Mesodermal cell (in vitro differentiated cells): Measurements from ENCODE around the gene TPMT.
"Not testable (repeated sequence)": the region's sequence is repeated elsewhere in the genome, so short reads cannot be mapped to it uniquely, and the experiment has no call there.

Experiments
- H3K27ac ChIP-seq: 2 replicates; pipeline ENCODE4 v1.7.0; 2013; ENCODE audit warnings: mild to moderate bottlenecking, low read depth, low read length, moderate library complexity; ENCODE audit not compliant: severe bottlenecking
- H3K36me3 ChIP-seq: 2 replicates; pipeline ENCODE4 v1.7.1; 2013; ENCODE audit warnings: mild to moderate bottlenecking, low read length, moderate library complexity; ENCODE audit not compliant: control insufficient read depth, insufficient read depth
- H3K4me1 ChIP-seq: one replicate; pipeline ENCODE4 v1.7.1; 2013; ENCODE audit warnings: mild to moderate bottlenecking, low read length; ENCODE audit not compliant: insufficient read depth, control insufficient read depth, poor library complexity, severe bottlenecking
- H3K4me3 ChIP-seq: 2 replicates; pipeline ENCODE4 v1.7.0; 2013; ENCODE audit warnings: low read length, control low read depth, mild to moderate bottlenecking; ENCODE audit not compliant: insufficient read depth, poor library complexity, severe bottlenecking; ENCODE audit errors: extremely low read depth
- H3K9me3 ChIP-seq: 2 replicates; pipeline ENCODE4 v1.7.1; 2013; ENCODE audit warnings: mild to moderate bottlenecking, low read length, moderate library complexity; ENCODE audit not compliant: control insufficient read depth
- WGBS, 2 experiments: methylation state at CpG; one replicate each; pipeline ENCODE4 v1.1.5; 2013; ENCODE audit warnings: missing lambda C conversion rate in 2 of 2; ENCODE audit not compliant: insufficient coverage in 2 of 2; 5-methylcytosine and 5-hydroxymethylcytosine counted together

The TPMT gene

DNA sequence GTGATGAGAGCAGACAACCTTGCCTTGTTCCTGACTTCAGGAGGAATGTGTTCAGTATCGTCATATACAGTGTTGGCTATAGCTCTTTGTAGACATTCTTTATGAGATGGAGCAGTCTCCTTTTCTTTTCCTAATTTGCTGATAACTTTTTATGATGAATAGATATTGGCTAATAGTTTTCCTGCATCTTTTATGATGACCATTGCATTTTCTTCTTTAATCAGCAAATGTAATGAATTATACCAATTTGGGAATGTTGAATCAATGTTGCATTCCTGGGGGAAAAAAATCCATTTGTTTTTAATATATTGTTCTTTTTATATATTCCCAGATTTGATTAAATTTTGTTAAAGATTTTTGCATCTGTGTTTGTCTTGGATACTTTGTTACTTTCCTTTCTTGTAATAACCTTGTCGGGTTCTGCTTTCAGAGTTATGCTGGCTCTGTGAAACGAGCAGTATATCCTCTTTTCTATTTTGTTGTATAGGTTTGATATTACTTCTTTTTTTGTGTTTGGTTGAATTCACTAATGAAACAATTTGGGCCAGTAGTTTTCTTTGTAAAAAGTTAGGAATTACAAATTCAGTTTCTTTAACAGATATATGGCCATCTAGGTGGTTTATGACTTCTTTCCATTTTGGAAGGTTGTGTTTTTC, 24.2 kb upstream of the TPMT start:
- no peaks in the 10 kb centered on the region for H3K4me1 ChIP-seq
- peaks cover 6% of the 10 kb centered on the region for H3K36me3 ChIP-seq
- no peak overlapping the region for H3K4me3 ChIP-seq
- no peak overlapping the region for H3K27ac ChIP-seq
- no peaks in the 10 kb centered on the region for H3K9me3 ChIP-seq
- WGBS, 2 experiments = 100% methylated on average over 1 of the region's 3 CpGs; no CpG with 5 or more reads in 1 of the 2 experiments

DNA sequence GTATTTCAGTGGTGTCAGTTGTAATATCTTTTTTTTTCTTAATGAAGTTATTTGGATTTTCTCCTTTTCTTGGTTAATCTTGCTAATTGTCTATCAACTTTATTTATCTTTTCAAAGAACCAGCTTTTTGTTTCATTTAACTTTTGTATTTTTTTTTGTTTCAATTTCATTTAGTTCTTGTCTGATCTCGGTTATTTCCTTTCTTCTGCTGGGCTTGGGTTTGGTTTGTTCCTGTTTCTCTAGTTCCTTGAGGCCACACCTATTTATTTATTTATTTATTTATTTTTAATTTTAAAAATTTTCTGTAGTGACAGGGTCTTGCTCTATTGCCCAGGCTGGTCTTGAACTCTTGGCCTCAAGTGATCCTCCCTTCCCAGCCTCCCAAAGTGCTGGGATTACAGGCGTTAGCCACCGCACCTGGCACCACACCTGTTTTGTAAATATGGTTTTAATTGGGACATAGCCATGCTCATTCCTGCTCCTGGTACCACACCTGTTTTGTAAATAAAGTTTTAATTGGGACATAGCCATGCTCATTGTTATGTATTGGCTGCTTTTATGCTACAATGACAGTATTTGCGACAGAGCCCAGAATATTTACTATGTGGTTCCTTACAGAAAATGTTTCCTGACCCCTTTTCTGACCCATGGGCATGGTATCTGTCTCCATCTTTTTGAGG, 22.5 kb upstream of the TPMT start:
- Histone ChIP-seq H3K4me3 (no peak overlapping the region), H3K9me3 (no peaks in the 10 kb centered on the region), H3K27ac (no peak overlapping the region), H3K36me3 (peaks cover 6% of the 10 kb centered on the region), H3K4me1 (no peaks in the 10 kb centered on the region)
- 73 to 100% methylated on average over 2 of the region's 4 CpGs for WGBS, 2 experiments

DNA sequence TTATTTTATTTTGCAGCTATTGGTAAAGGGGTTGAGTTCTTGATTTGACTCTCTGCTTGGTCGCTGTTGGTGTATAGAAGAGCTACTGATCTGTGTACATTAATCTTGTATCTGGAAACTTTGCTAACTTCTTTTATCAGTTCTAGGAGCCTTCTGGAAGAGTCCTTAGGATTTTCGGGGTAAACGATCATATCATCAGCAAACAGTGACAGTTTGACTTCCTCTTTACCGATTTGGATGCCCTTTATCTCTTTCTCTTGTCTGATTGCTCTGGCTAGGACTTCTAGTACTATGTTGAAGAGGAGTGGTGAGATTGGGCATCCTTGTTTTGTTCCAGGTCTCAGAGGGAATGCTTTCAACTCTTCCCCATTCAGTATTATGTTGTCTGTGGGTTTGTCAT, 21.3 kb upstream of the TPMT start:
- 80 to 100% methylated on average over 2 to 3 of the region's 4 CpGs for WGBS, 2 experiments
- not testable (repeated sequence) for H3K9me3 ChIP-seq, H3K4me1 ChIP-seq, H3K27ac ChIP-seq, H3K4me3 ChIP-seq, H3K36me3 ChIP-seq

DNA sequence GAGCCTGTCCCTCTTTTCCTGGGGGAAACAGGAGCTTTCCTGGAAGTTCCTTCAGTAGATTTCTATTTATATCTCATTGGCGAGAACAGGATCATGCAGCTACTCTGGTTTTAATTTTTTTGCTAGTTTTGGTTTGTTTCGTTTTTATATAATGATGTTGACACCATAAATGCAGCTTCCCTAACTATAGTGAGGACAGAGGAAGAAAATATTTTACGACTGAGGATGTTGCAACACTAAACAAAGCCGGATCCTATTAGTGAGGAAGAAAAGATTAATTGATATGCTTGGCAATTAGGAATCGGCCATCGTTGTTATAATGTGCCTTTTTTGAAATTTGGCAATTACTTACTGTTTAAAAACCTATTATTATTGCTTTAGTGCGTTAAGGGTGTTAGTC, 17.0 kb upstream of the TPMT start:
- Histone ChIP-seq H3K9me3 (no peaks in the 10 kb centered on the region), H3K27ac (no peak overlapping the region), H3K4me1 (no peaks in the 10 kb centered on the region), H3K36me3 (peaks cover 24% of the 10 kb centered on the region), H3K4me3 (no peak overlapping the region)
- 100% methylated on average over 1 of the region's 7 CpGs; no CpG with 5 or more reads in 1 of the 2 experiments for WGBS, 2 experiments

DNA sequence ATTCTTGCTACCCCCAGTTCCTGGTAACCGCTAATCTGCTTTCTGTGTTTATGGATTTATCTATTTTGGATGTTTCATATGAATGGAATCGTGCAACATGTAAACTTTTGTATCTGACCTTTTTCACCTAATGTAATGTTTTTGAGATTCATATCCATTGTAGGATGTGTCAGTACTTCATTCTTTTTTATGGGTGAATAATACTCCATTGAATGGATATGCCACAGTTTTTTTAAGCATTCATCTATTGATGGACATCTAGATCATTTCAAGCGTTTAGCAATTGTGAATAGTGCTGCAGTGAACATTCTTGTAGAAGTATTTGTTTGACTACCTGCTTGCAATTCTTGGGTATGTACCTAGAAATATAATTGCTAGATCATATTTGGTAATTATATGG, 13.4 kb upstream of the TPMT start:
- H3K9me3 ChIP-seq = no peaks in the 10 kb centered on the region
- WGBS, 2 experiments = 100% methylated on average over 1 of the region's 3 CpGs; no CpG with 5 or more reads in 1 of the 2 experiments
- no peak overlapping the region for H3K4me3 ChIP-seq
- no peak overlapping the region for H3K27ac ChIP-seq
- peaks cover 38% of the 10 kb centered on the region for H3K36me3 ChIP-seq
- no peaks in the 10 kb centered on the region for H3K4me1 ChIP-seq

DNA sequence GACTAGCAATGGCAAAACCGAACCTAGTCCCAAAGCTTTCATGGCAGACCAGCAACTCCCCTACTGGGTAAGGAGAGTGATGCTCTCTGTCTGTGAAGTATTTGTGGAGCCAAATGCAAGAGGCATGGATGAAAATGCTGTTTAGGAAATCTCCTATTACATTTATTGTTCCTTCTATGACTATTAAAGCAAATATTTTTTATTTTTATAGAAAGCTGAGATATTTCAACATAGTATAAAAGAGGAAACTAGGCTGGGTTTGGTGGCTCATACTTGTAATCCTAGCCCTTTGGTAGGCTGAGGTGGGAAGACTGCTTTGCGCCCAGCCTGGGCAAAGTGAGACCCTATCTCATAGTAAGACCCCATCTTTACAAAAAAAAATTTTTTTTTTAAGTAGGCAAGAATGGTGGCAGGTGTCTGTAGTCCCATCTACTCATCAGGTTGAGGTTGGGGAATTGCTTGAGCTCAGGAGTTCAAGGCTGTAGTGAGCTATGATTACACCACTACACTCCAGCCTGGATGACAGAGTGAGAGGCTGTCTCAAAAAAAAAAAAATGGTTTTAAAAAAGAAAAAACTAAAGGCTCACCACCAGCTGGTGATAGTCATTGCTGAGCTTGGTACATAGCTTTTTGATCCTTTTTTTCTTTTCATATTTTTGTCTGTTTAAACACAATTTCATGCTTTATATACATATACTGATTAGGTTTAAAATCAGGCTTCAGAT, 11.6 kb upstream of the TPMT start:
- H3K36me3 ChIP-seq = peaks cover 48% of the 10 kb centered on the region
- no peak overlapping the region for H3K4me3 ChIP-seq
- WGBS, 2 experiments = no CpG with 5 or more reads among the region's 2 CpGs
- no peaks in the 10 kb centered on the region for H3K4me1 ChIP-seq
- no peak overlapping the region for H3K27ac ChIP-seq
- H3K9me3 ChIP-seq = no peaks in the 10 kb centered on the region

DNA sequence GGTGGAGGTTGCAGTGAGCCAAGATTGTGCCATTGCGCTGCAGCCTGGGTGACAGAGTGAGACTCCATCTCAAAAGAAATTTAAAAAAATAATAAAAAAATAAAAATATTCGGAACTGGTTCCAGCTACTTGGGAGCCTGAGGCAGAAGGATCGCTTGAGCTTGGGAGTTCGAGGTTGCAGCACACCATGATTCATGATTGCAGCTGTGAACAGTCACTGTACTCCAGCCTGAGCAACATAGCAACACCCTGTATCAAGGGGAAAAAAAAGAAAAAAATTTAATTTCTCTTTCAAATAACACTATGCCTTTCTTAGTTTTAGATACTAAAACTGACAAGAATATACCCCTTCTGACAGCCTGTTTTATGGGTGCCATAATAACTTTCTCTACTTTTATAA, 10.9 kb upstream of the TPMT start:
- no peak overlapping the region for H3K27ac ChIP-seq
- no peak overlapping the region for H3K4me3 ChIP-seq
- no peaks in the 10 kb centered on the region for H3K4me1 ChIP-seq
- peaks cover 55% of the 10 kb centered on the region for H3K36me3 ChIP-seq
- H3K9me3 ChIP-seq = no peaks in the 10 kb centered on the region
- WGBS, 2 experiments = 100% methylated on average over 2 of the region's 4 CpGs; no CpG with 5 or more reads in 1 of the 2 experiments

DNA sequence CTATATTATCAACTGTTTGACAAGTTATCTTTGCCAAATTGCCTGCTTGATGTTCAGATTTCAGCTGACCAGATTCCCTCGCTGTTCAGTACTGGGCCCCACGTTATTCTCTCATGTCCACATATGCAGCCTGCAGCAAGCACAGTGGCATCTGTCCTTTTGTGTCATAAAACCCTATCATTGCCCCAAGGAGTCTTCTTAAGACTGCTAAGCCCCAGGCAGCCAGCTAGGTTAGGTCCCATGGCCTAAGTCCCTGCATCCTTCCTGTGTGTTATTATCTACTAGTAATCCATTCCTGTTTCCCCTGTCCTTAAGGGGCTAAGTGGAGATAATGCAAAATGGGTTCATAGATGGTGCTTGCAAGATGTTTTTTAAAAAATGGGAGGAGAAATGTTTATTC, 7.5 kb upstream of the TPMT start:
- 91 to 95% methylated on average over 2 of the region's 2 CpGs for whole genome bisulfite sequencing, 2 experiments
- Histone ChIP-seq H3K36me3 (peaks cover 49% of the 10 kb centered on the region), H3K9me3 (no peaks in the 10 kb centered on the region), H3K4me1 (no peaks in the 10 kb centered on the region), H3K27ac (no peak overlapping the region), H3K4me3 (no peak overlapping the region)

DNA sequence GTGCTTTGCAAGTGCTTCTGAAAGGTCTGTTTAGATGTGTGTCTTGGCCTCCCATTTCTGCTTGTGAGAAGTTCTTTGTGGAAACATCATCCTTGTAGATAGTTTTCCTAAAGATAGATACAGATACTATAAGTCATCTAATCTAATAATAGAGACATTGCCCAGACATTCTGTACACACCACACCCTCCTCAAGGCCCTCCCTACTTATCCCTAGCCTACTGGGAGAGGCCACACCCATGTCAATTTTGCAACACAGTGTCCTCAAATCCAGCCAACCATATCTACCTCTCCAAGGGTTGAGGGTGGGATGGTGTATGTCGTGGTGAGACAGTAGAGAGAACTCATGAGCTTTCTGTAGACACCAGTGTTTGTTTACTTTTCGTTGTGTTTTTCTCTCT, 6.6 kb upstream of the TPMT start:
- Histone ChIP-seq H3K4me1 (no peaks in the 10 kb centered on the region), H3K36me3 (peaks cover 39% of the 10 kb centered on the region), H3K4me3 (no peak overlapping the region), H3K27ac (no peak overlapping the region), H3K9me3 (no peaks in the 10 kb centered on the region)
- no CpG with 5 or more reads among the region's 2 CpGs for WGBS, 2 experiments

DNA sequence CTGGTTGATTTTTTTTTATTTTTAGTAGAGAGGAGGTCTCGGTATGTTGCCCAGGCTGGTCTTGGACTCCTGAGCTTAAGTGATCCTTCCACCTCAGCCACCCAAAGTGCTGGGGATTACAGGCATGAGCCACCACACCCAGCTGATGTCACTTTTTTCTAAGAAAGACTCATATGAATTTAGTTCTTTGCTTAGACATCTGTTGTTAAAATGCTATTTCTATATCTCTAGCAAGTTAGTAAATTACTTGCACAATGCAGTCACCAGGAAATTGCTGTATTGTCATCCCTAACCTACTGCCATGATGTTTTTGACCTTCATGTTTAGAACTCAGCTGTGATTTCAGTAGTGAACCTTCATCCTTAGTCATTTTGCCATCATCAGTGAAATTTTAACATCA, 6.0 kb upstream of the TPMT start:
- peaks cover 35% of the 10 kb centered on the region for H3K36me3 ChIP-seq
- H3K9me3 ChIP-seq = no peaks in the 10 kb centered on the region
- no peaks in the 10 kb centered on the region for H3K4me1 ChIP-seq
- WGBS, 2 experiments = no CpG with 5 or more reads among the region's 1 CpG
- H3K27ac ChIP-seq = no peak overlapping the region
- H3K4me3 ChIP-seq = no peak overlapping the region
